Measurements from ENCODE around the gene KATNAL1. TPM values are rescaled to one million over a fixed set of nuclear protein-coding genes. Genes with fewer than 3 reads are reported as not detected.

The KATNAL1 gene
- total and polyA plus RNA-seq, 2 experiments from 2014 or later, result 6.0 to 21.2 TPM

DNA sequence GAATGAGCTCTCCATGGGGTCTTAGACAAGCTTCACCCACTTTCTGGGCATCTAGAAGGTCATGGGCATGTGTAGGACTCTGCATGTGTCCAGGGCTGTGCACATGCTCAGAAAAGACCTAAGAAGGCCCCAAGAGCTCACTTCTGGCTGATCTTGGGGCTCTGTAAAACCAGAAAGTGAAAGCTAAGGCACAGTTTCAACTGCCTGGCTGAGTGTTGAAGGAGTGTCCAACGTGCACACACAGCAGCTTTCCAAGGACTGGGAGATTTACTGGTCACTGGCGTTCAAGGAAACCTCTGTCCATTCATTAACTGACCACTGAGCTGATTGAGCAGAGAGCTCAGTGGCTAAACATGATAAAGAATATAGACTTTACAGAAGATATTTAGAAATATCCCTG lies 137.9 kb downstream of the KATNAL1 start:
- TF ChIP-seq, protein P1, sequence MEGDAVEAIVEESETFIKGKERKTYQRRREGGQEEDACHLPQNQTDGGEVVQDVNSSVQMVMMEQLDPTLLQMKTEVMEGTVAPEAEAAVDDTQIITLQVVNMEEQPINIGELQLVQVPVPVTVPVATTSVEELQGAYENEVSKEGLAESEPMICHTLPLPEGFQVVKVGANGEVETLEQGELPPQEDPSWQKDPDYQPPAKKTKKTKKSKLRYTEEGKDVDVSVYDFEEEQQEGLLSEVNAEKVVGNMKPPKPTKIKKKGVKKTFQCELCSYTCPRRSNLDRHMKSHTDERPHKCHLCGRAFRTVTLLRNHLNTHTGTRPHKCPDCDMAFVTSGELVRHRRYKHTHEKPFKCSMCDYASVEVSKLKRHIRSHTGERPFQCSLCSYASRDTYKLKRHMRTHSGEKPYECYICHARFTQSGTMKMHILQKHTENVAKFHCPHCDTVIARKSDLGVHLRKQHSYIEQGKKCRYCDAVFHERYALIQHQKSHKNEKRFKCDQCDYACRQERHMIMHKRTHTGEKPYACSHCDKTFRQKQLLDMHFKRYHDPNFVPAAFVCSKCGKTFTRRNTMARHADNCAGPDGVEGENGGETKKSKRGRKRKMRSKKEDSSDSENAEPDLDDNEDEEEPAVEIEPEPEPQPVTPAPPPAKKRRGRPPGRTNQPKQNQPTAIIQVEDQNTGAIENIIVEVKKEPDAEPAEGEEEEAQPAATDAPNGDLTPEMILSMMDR (IDR thresholded peaks at IDR 0.05; ENCODE audit: low read depth, low read length), result no peak
- H3K4me1 ChIP-seq (ENCODE audit: low read depth), result peaks cover under 1% of the 10 kb centered on the region
- H3K27me3 ChIP-seq, result no peaks in the 10 kb centered on the region
- H3K27ac ChIP-seq, result no peak overlapping the region
- H3K36me3 ChIP-seq, result no peaks in the 10 kb centered on the region
- no peak overlapping the region for H3K4me3 ChIP-seq
- H3K9me3 ChIP-seq (ENCODE audit: low read depth), result no peaks in the 10 kb centered on the region
- no peak for DNase-seq (ENCODE audit: low read depth in 1 of 2, low spot score in 1 of 2)

GRCh38 chr13:30165796-30166195 lies 141.6 kb downstream of the KATNAL1 start:
- Histone ChIP-seq H3K4me1 (ENCODE audit: low read depth) (peaks cover 6% of the 10 kb centered on the region), H3K36me3 (no peaks in the 10 kb centered on the region), H3K27ac (no peak overlapping the region), H3K4me3 (no peak overlapping the region), H3K27me3 (no peaks in the 10 kb centered on the region), H3K9me3 (ENCODE audit: low read depth) (no peaks in the 10 kb centered on the region)
- DNase-seq (ENCODE audit: low read depth in 1 of 2, low spot score in 1 of 2), result peak in 1 of 2 donors; percentile 39
- TF ChIP-seq, protein P1 (IDR thresholded peaks at IDR 0.05; ENCODE audit: low read depth, low read length), result peak; percentile 15

GRCh38 chr13:30165071-30165470 lies 142.3 kb downstream of the KATNAL1 start:
- Histone ChIP-seq H3K4me3 (no peak overlapping the region), H3K9me3 (ENCODE audit: low read depth) (no peaks in the 10 kb centered on the region), H3K27me3 (no peaks in the 10 kb centered on the region), H3K27ac (no peak overlapping the region), H3K4me1 (ENCODE audit: low read depth) (peaks cover 6% of the 10 kb centered on the region), H3K36me3 (no peaks in the 10 kb centered on the region)
- TF ChIP-seq, protein P1 (IDR thresholded peaks at IDR 0.05; ENCODE audit: low read depth, low read length), result no peak
- no peak for DNase-seq (ENCODE audit: low read depth in 1 of 2, low spot score in 1 of 2)

DNA sequence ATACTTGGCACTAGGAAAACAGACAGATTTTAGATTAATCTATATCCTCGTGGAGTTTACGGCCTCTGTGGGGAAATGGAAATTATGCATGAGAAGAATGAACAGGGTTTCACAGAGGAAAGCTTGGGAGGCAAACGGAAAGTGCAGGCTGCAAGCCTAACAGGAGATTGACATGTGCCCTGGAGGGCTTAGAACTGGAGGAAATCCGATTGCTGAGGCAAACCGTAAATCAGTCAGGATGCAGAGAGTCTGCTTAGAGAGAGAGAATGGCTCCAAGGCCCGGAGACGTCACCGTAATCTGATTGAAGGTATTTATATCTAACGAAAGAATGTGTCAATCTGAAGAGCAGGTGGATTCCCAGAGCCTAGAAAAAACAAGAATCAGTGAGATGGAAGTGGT lies 143.2 kb downstream of the KATNAL1 start:
- Histone ChIP-seq H3K4me1 (ENCODE audit: low read depth) (peaks cover 6% of the 10 kb centered on the region), H3K9me3 (ENCODE audit: low read depth) (no peaks in the 10 kb centered on the region), H3K27ac (no peak overlapping the region), H3K27me3 (no peaks in the 10 kb centered on the region), H3K36me3 (no peaks in the 10 kb centered on the region), H3K4me3 (no peak overlapping the region)
- no peak for DNase-seq (ENCODE audit: low read depth in 1 of 2, low spot score in 1 of 2)
- TF ChIP-seq, protein P1 (IDR thresholded peaks at IDR 0.05; ENCODE audit: low read depth, low read length), result no peak

- no peaks in the 10 kb centered on the region for H3K27me3 ChIP-seq
- no peak for DNase-seq (ENCODE audit: low read depth in 1 of 2, low spot score in 1 of 2)
- peaks cover 6% of the 10 kb centered on the region for H3K4me1 ChIP-seq (ENCODE audit: low read depth)
- H3K4me3 ChIP-seq, result no peak overlapping the region
- no peaks in the 10 kb centered on the region for H3K9me3 ChIP-seq (ENCODE audit: low read depth)
- no peak overlapping the region for H3K27ac ChIP-seq
- no peaks in the 10 kb centered on the region for H3K36me3 ChIP-seq
- TF ChIP-seq, protein P1 (IDR thresholded peaks at IDR 0.05; ENCODE audit: low read depth, low read length), result no peak
Observed at GRCh38 chr13:30163441-30163840, 143.9 kb downstream of the KATNAL1 start.

- Histone ChIP-seq H3K9me3 (ENCODE audit: low read depth) (no peaks in the 10 kb centered on the region), H3K36me3 (no peaks in the 10 kb centered on the region), H3K27ac (no peak overlapping the region), H3K4me1 (ENCODE audit: low read depth) (peaks cover 5% of the 10 kb centered on the region), H3K4me3 (no peak overlapping the region), H3K27me3 (no peaks in the 10 kb centered on the region)
- TF ChIP-seq, protein P1 (IDR thresholded peaks at IDR 0.05; ENCODE audit: low read depth, low read length), result no peak
- peak in 1 of 2 donors; percentile 55 for DNase-seq (ENCODE audit: low read depth in 1 of 2, low spot score in 1 of 2)
Observed at GRCh38 chr13:30159446-30159839, 147.9 kb downstream of the KATNAL1 start.

Data from cardiac muscle cell (in vitro differentiated cells and primary cell).